Activated CD8-positive, alpha-beta memory T cell treated with anti-CD3 and anti-CD28 coated beads, Interleukin-2, amount 10 ng/mL, durations not matched to agents 7 days and 5 days (primary cell): Measurements from ENCODE around the gene MYO19. TPM values are rescaled to one million over a fixed set of nuclear protein-coding genes. Genes with fewer than 3 reads are reported as not detected.
A peak's percentile ranks its signal among the peaks of the same experiment; 100 is the strongest.

Experiments
- ATAC-seq: fragments of 150-1000 bp; cut with Tn5 transposase; one replicate; pipeline ENCODE4 v1.10.0; 2021; ENCODE audit warnings: moderate library complexity
- CTCF ChIA-PET: fragments of 350-600 bp; sonication (Branson Sonifier 250); formaldehyde crosslinking; loops from one replicate; lab custom pipeline; 2021; ENCODE audit warnings: antibody characterized with exemption; lab: Charles Lee
- DNase-seq: peaks from one replicate; pipeline ENCODE4 v3.0.0-alpha.2; 2020
- H3K27ac Mint-ChIP-seq: one replicate; pipeline ENCODE4 v1.8.0; 2021; ENCODE audit warnings: mild to moderate bottlenecking, mixed read lengths
- H3K27me3 Mint-ChIP-seq: one replicate; pipeline ENCODE4 v1.8.0; 2021; ENCODE audit warnings: mixed read lengths
- H3K36me3 Mint-ChIP-seq: one replicate; pipeline ENCODE4 v1.8.0; 2021; ENCODE audit warnings: mild to moderate bottlenecking, mixed read lengths
- H3K4me1 Mint-ChIP-seq: one replicate; pipeline ENCODE4 v1.8.0; 2021; ENCODE audit warnings: mixed read lengths
- H3K4me3 Mint-ChIP-seq: one replicate; pipeline ENCODE4 v1.8.0; 2021; ENCODE audit warnings: mild to moderate bottlenecking, moderate library complexity, mixed read lengths
- H3K9me3 Mint-ChIP-seq: one replicate; pipeline ENCODE4 v1.8.0; 2022; ENCODE audit warnings: low read depth, mixed read lengths
- total RNA-seq, 2 experiments: library from RNA; stranded (reverse); gene quantifications; one replicate each; pipeline ENCODE4 v1.2.3, GENCODE V29; 2021

The MYO19 gene, protein sequence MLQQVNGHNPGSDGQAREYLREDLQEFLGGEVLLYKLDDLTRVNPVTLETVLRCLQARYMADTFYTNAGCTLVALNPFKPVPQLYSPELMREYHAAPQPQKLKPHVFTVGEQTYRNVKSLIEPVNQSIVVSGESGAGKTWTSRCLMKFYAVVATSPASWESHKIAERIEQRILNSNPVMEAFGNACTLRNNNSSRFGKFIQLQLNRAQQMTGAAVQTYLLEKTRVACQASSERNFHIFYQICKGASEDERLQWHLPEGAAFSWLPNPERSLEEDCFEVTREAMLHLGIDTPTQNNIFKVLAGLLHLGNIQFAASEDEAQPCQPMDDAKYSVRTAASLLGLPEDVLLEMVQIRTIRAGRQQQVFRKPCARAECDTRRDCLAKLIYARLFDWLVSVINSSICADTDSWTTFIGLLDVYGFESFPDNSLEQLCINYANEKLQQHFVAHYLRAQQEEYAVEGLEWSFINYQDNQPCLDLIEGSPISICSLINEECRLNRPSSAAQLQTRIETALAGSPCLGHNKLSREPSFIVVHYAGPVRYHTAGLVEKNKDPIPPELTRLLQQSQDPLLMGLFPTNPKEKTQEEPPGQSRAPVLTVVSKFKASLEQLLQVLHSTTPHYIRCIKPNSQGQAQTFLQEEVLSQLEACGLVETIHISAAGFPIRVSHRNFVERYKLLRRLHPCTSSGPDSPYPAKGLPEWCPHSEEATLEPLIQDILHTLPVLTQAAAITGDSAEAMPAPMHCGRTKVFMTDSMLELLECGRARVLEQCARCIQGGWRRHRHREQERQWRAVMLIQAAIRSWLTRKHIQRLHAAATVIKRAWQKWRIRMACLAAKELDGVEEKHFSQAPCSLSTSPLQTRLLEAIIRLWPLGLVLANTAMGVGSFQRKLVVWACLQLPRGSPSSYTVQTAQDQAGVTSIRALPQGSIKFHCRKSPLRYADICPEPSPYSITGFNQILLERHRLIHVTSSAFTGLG
- 100 to 1,000 TPM; 140 to 161 TPM for total RNA-seq

DNA sequence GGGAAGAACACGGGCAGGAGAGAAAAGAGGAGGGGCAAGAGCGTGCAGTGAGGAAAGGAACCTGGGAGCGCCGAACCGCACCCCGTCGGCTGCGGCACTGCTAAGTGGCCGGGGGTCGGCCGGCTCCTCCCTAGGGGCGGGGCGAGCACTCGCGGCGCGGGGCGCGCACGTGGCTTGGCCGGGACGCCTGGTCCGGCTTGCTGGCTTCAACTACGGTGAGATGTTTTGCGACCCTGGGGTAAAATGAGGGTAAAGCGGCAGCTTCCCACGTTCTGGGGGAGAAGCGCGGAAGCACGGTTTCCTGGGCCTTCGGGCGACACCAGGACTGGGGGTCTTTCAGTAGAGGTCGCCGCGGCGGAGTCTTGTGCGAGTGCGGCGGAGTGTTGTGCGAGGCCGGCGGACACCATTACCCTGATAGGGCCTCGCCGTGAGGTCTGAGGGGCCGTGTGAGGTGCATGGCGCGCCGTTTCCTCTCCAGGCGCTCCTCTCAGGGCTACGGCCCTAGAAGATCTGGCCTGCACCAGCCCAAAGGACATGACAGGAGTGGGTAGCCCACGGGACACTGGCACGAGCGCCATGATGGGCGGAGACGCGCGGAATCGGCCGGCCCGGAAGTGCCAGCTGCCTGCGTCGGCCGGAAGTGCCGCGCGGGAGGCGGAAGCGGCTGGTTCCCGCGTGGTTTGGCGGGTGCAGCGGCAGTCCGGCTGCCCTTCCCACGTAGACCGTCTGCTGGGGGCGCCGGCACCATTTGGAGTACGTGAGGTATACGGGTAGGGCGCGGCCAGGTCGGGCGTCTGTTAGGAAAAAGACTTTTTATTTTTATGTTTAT is at the start of gene MYO19, which contains the start of gene PIGW:
Gene MYO19, minus strand, starts transcription at position 29 of the 829 bp plus-strand sequence. CDS start 2,330 bp downstream, outside the sequence.
Gene PIGW, plus strand, starts transcription at position 148 of the 829 bp plus-strand sequence. CDS start 2,115 bp downstream, outside the sequence.
- ATAC-seq (peak; percentile 86), DNase-seq (peak; percentile 91)
- Mint-ChIP-seq H3K36me3 (peaks cover 36% of the 10 kb centered on the region), H3K27me3 (no peaks in the 10 kb centered on the region), H3K9me3 (no peaks in the 10 kb centered on the region), H3K4me3 (peak within 1 kb of the TSS; percentile 93), H3K27ac (peak within 1 kb of the TSS; percentile 99), H3K4me1 (peaks cover 44% of the 10 kb centered on the region)
- CTCF ChIA-PET = interaction anchor here (0.6 to 7.2 kb wide), 13 partner anchors 7 to 907 kb away, joined by 3 to 48 read pairs (median 5); partner anchors contain the start of genes GGNBP2 and MRM1

DNA sequence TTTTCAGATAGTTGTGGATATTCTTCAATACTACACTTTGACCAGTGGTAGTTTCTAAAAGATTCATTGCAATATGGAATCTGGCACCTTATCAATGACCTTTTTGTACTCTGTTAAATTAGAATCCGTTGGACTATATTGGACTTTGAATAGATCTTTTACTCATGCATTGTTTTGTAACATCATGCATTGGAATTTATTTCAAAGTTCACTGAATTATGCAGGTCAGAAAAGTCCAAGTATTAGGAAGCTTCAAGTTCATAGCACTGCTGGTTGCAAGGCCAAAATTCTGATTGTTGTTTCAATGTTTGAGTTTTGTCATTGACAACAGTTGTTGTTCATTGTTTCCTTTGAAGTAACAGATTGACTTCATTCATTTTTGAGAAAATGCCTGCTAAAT is 49.1 kb upstream of the MYO19 start:
- no peak overlapping the region for H3K27ac Mint-ChIP-seq
- peaks cover 2% of the 10 kb centered on the region for H3K4me1 Mint-ChIP-seq
- no peaks in the 10 kb centered on the region for H3K9me3 Mint-ChIP-seq
- peaks cover 52% of the 10 kb centered on the region for H3K36me3 Mint-ChIP-seq
- no peak overlapping the region for H3K4me3 Mint-ChIP-seq
- DNase-seq (no peak), ATAC-seq (no peak)
- CTCF ChIA-PET = interaction anchor here (0.5 kb wide), 1 partner anchor 678 kb away, joined by 3 read pairs; no protein-coding TSS in a partner anchor
- H3K27me3 Mint-ChIP-seq = no peaks in the 10 kb centered on the region

DNA sequence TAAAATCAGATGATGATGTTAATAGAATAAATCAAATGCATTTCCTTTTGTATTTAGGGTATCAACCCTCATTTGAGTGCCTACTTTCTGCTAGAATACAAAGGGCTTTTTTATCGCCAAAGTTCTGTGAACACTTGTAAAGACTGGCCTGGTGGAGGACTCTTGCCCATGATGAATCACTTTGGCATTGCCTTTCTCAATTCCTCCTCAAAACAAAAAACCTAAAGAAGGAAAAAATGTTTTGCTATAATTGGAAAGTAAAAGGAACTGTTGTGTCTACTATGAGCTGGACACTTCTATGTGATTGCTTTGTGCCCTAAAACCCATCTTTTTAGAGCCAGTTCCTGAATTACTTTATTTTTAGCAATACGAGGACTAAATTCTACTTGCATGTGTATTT is 44.0 kb upstream of the MYO19 start:
- CTCF ChIA-PET = interaction anchor here (0.9 kb wide), 1 partner anchor 13 kb away, joined by 3 read pairs; the partner anchor contains the start of gene DHRS11
- ATAC-seq = no peak
- Mint-ChIP-seq H3K4me1 (peaks cover 2% of the 10 kb centered on the region), H3K4me3 (no peak overlapping the region), H3K36me3 (peaks cover 47% of the 10 kb centered on the region), H3K27ac (no peak overlapping the region), H3K27me3 (no peaks in the 10 kb centered on the region), H3K9me3 (no peaks in the 10 kb centered on the region)
- DNase-seq = no peak

DNA sequence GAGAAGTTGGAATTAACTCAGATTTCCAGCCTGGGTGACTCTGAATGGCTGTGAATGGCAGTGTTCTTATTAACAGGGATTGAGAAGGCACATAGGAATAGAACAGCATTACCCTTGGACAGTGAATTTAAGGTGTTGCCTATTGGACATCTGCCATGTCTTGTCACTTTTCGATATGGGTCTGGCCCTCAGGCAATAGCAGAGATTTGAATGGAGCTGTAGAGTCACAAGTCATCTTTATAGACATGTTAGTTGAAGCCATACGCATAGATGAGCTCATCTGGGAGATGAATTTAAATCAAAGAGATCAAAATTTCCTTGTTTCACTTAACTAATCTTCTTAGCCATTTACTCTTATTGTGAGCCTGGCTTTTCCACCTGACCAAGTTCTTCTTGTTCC is 42.1 kb upstream of the MYO19 start:
- Mint-ChIP-seq H3K4me3 (no peak overlapping the region), H3K27me3 (no peaks in the 10 kb centered on the region), H3K4me1 (peaks cover 4% of the 10 kb centered on the region), H3K27ac (no peak overlapping the region), H3K9me3 (no peaks in the 10 kb centered on the region), H3K36me3 (peaks cover 54% of the 10 kb centered on the region)
- CTCF ChIA-PET = no interaction called here
- no peak for ATAC-seq
- DNase-seq = no peak

DNA sequence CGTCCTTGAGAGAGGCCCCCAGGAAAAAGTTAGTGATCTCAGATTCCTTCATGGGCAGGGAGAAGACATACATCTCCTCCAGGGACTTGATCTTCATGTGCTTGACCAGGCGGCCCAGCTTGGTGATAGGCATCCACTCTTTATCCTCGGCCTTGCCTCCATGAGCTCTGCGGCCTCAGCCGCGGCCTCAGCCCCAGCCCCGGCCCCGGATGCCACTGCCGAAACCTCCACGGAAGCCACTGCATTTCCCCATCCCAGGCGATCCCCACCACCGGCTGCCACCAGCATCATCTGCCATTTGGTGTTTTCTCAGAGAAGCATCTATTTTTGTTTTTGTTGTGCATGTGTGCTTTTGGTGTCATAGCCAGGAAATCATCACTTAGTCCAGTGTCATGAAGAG is 40.4 kb upstream of the MYO19 start:
- CTCF ChIA-PET = interaction anchor here (1.0 kb wide), 1 partner anchor 13 kb away, joined by 3 read pairs; no protein-coding TSS in a partner anchor
- DNase-seq (no peak), ATAC-seq (no peak)
- no peaks in the 10 kb centered on the region for H3K9me3 Mint-ChIP-seq
- H3K4me3 Mint-ChIP-seq = no peak overlapping the region
- H3K27ac Mint-ChIP-seq = no peak overlapping the region
- peaks cover 50% of the 10 kb centered on the region for H3K36me3 Mint-ChIP-seq
- peaks cover 4% of the 10 kb centered on the region for H3K4me1 Mint-ChIP-seq
- no peaks in the 10 kb centered on the region for H3K27me3 Mint-ChIP-seq

DNA sequence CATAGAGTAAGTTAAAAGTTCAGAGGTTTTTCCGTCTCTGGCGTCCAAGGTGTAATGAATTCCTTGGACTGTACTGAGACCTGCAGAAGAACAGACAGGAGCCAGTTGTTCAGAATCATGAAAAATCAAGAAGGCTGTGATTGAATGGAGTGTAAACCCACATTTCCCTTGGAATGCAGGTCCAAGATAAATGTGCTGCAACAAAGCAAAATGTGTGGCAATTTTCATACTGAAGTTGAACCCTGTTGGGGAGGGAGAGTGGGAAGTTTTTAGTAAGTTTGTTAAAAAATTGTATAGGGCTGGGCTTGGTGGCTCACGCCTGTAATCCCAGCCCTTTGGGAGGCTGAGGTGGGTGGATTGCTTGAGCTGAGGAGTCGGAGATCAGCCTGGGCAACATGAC is 31.4 kb upstream of the MYO19 start:
- Mint-ChIP-seq H3K4me1 (peaks cover 11% of the 10 kb centered on the region), H3K4me3 (no peak overlapping the region), H3K27me3 (no peaks in the 10 kb centered on the region), H3K27ac (no peak overlapping the region), H3K36me3 (peaks cover 60% of the 10 kb centered on the region), H3K9me3 (no peaks in the 10 kb centered on the region)
- CTCF ChIA-PET = interaction anchor here (0.6 to 1.3 kb wide), 2 partner anchors 9 to 826 kb away, joined by 3 read pairs; no protein-coding TSS in a partner anchor
- DNase-seq (no peak), ATAC-seq (no peak)

DNA sequence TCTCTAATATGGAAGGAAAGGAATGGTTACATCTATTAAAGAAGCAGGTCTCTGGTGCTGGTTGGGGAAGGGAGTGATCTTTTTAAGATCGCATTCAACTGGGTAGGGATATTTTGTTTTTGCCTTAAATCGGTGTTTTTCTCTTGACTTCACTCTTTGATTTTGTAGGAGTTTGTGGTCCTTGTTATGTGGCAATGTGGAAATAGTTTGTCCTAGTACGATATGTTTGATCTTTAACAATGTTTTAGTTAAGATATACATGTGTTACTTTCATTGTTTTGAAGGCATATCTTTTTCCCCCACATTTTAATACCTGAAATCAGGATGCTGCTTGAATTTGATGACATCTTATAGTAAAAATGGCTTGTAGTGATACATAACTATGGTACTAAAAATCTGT is 18.8 kb upstream of the MYO19 start:
- Mint-ChIP-seq H3K27me3 (no peaks in the 10 kb centered on the region), H3K4me3 (no peak overlapping the region), H3K9me3 (no peaks in the 10 kb centered on the region), H3K4me1 (peaks cover 41% of the 10 kb centered on the region), H3K36me3 (peaks cover 48% of the 10 kb centered on the region), H3K27ac (no peak overlapping the region)
- CTCF ChIA-PET = no interaction called here
- no peak for ATAC-seq
- no peak for DNase-seq

DNA sequence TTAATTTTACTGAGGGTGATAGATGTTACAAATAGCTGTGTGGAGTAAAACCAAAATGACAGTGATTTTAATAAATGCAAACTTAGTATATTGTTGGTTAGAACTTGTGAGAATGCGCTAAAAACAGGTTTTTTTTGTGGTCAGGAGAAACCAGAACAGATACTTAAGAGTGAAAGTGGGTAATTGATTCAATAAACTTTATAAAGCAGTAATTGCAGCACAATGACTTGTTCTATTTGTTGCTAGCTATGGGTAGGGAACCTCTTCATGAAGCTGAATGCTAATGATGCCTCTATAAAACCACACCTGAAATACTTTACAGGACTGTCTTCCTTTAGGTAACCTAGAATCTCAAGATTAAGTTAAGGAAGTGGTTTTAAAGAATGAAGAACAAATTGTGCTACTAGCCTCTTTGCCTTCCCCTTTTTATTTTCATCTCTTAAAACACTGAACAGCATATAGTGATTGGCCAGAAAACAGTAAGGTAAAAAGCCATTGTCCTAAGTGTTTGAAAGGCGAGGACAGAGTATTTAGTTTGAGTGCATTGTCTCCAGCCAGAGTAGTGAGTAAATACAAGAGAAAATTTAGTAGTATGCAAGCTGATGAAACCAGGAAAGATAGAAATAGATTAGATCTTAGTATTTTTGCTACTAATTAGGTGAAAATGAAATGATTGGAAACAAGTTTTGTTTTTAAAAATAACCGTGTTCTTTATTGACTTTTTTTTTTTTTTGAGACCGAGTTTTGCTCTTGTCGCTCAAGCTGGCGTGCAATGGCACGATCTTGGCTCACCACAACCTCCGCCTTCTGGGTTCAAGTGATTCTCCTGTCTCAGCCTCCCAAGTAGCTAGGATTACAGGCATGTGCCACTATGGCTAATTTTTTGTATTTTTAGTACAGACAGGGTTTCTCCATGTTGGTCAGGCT is 16.1 kb upstream of the MYO19 start:
- peak overlapping the region; percentile 58 for H3K27ac Mint-ChIP-seq
- peaks cover 49% of the 10 kb centered on the region for H3K36me3 Mint-ChIP-seq
- no peak overlapping the region for H3K4me3 Mint-ChIP-seq
- H3K4me1 Mint-ChIP-seq = peaks cover 52% of the 10 kb centered on the region
- H3K9me3 Mint-ChIP-seq = no peaks in the 10 kb centered on the region
- H3K27me3 Mint-ChIP-seq = no peaks in the 10 kb centered on the region
- CTCF ChIA-PET = interaction anchor here (1.1 to 1.6 kb wide), 3 partner anchors 14 to 52 kb away, joined by 3 to 5 read pairs (median 4); no protein-coding TSS in a partner anchor
- DNase-seq (no peak), ATAC-seq (no peak)

DNA sequence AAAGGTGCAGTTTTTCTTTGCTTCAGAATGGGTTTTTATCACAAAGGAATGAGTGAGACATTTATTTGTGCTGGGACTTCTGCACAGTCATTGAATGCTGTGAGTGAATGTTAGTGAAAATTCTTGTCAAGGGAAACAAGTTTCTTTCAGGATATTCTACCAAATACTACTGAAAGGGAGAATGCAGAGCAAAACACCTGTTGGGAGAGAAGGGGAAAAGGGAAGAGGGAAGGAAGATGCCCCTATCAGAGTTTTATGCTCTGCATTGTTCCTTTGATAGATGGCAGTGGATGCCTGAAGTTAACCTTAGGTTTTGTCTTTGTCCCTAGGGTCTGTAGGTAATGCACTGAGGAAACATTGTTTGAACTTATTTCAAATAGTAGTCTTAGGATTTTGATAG is 13.1 kb upstream of the MYO19 start:
- Mint-ChIP-seq H3K9me3 (no peaks in the 10 kb centered on the region), H3K27ac (peak overlapping the region; percentile 70), H3K36me3 (peaks cover 41% of the 10 kb centered on the region), H3K4me1 (peaks cover 45% of the 10 kb centered on the region), H3K4me3 (peak overlapping the region; percentile 100), H3K27me3 (no peaks in the 10 kb centered on the region)
- CTCF ChIA-PET = interaction anchor here (0.6 kb wide), 1 partner anchor 58 kb away, joined by 3 read pairs; no protein-coding TSS in a partner anchor
- no peak for DNase-seq
- no peak for ATAC-seq

DNA sequence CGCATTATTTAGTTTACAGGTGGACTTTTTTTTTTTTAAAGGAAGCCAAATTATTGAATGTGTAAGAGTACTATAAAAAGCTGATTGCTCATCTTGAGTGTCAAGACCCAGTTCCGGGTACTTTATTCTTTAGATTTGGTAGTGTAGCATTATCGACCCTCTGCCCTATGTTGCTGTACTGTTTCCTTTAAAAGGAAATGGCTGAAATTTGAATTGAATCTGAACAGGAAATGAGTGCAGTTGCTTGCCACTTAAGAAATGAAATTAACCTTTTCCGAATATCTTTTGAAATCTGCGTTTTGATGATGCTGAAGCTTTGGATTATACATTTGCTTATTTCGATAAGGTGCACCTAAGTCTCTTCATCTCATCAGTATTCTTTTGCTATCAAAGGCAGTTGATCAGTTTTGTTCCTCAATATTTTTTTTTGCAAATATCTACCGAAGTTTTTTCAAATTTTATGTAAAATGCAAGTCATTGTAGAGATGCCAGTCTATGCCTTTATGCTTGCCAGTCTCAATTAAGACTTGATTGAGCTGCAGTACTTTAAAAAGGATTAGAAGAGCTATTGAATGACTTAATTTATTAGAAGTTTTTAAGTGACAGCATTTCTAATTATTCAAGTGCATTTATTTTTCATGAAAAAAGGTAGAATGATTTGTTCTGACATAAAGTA is 11.9 kb upstream of the MYO19 start:
- CTCF ChIA-PET = interaction anchor here (1.5 to 3.8 kb wide), 5 partner anchors 11 to 63 kb away, joined by 7 to 48 read pairs (median 8); partner anchors contain the start of genes DHRS11, MRM1, MYO19 and PIGW
- Mint-ChIP-seq H3K27ac (peak overlapping the region; percentile 96), H3K27me3 (no peaks in the 10 kb centered on the region), H3K4me3 (peak overlapping the region; percentile 100), H3K36me3 (peaks cover 38% of the 10 kb centered on the region), H3K4me1 (peaks cover 39% of the 10 kb centered on the region), H3K9me3 (no peaks in the 10 kb centered on the region)
- DNase-seq (no peak), ATAC-seq (no peak)
